AG04450 (cell line): ENCODE results near the gene SEPSECS. TPM values are rescaled to one million over a fixed set of nuclear protein-coding genes. Genes with fewer than 3 reads are reported as not detected.

ENCODE experiments used
- CTCF ChIA-PET: fragments of 300-600, 350-600 bp; formaldehyde crosslinking; extraction: SDS; loops from one replicate; lab custom pipeline; 2022; ENCODE audit warnings: antibody characterized with exemption, inconsistent platforms; lab: Charles Lee
- POLR2A ChIA-PET: fragments of 350-600 bp; formaldehyde crosslinking; extraction: SDS; loops from one replicate; lab custom pipeline; 2021; ENCODE audit warnings: antibody characterized with exemption, inconsistent platforms; lab: Yijun Ruan, JAX
- DNase-seq: peaks from one replicate; pipeline ENCODE4 v3.0.0-alpha.2; 2011; ENCODE audit warnings: low read depth, low spot score
- H3K27ac ChIP-seq: one replicate; pipeline ENCODE4 v1.5.1; 2012; ENCODE audit warnings: low read depth, low read length, control low read depth
- H3K27me3 ChIP-seq: one replicate; pipeline ENCODE4 v1.6.0; 2012; ENCODE audit warnings: low read length; ENCODE audit not compliant: control insufficient read depth, insufficient read depth
- H3K4me3 ChIP-seq: 2 replicates; pipeline ENCODE4 v1.5.1; 2011; ENCODE audit warnings: mild to moderate bottlenecking, low read depth, low read length, control low read depth
- H3K9me3 ChIP-seq: 2 replicates; pipeline ENCODE4 v1.5.1; 2012; ENCODE audit warnings: low read length; ENCODE audit not compliant: control insufficient read depth, insufficient read depth
- polyA plus RNA-seq: library from polyadenylated mRNA; depleted of rRNA; stranded (reverse); fragments of >200 nt; gene quantifications from 2 replicates; pipeline ENCODE4 v1.2.3, GENCODE V29; 2011
- TF ChIP-seq, protein P1 (sequence below): IDR thresholded peaks from 2 replicates; pipeline ENCODE4 v1.5.1; 2011; ENCODE audit warnings: low read depth, low read length, control low read depth, inconsistent platforms

The SEPSECS gene
- polyA plus RNA-seq, 1 experiment: 6.2 TPM

DNA sequence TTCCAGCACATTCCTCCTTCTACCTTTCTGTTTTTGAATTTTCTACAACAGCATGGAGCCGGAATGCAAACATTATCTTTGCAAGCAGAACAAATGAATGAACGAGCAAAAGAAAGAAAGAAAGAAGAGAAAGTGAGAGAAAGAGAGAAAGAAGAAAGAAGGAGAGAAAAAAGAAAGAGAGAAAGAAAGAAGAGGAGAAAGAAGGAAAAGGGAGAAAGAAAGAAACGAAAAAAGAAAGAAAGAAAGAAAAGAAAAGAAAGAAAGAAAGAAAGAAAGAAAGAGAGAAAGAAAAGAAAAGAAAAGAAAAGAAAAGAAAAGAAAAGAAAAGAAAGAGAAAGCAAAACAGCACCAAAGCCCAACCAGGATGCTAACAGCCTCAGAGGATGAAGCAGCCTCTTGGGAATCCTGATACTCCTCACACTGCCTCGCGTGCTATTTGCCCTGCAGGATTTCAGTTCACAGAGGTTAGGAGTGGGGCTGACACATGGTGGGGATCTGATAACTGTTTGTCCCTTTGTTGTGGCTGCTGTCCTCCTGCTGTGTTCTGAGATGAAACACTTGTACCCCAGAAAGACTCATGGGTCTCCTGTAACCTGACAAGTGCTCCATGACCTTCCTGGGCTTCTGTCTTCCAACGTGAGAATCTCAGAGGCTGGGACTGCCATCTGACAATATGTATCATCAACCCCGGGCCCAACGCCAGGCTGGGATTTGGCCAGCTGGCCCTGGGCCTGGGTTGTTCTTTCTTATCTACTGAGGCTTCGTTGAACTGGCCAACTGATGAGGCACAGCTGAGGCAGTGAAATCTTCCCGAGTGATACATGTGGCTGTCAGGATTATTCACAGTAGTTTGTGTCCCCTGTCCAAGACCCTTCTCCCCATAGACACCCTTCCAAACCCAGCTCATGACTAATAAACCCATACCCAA is 61.0 kb downstream of the SEPSECS start:
- Histone ChIP-seq H3K27me3 (peaks cover 5% of the 10 kb centered on the region), H3K9me3 (peaks cover 6% of the 10 kb centered on the region), H3K4me3 (no peak overlapping the region), H3K27ac (no peak overlapping the region)
- ChIA-PET POLR2A (no interaction called here), CTCF (interaction anchor here (0.6 to 0.9 kb wide), 2 partner anchors 268 to 675 kb away, joined by 3 to 6 read pairs; no protein-coding TSS in a partner anchor)
- no peak for DNase-seq
- TF ChIP-seq, protein P1, sequence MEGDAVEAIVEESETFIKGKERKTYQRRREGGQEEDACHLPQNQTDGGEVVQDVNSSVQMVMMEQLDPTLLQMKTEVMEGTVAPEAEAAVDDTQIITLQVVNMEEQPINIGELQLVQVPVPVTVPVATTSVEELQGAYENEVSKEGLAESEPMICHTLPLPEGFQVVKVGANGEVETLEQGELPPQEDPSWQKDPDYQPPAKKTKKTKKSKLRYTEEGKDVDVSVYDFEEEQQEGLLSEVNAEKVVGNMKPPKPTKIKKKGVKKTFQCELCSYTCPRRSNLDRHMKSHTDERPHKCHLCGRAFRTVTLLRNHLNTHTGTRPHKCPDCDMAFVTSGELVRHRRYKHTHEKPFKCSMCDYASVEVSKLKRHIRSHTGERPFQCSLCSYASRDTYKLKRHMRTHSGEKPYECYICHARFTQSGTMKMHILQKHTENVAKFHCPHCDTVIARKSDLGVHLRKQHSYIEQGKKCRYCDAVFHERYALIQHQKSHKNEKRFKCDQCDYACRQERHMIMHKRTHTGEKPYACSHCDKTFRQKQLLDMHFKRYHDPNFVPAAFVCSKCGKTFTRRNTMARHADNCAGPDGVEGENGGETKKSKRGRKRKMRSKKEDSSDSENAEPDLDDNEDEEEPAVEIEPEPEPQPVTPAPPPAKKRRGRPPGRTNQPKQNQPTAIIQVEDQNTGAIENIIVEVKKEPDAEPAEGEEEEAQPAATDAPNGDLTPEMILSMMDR: no peak

DNA sequence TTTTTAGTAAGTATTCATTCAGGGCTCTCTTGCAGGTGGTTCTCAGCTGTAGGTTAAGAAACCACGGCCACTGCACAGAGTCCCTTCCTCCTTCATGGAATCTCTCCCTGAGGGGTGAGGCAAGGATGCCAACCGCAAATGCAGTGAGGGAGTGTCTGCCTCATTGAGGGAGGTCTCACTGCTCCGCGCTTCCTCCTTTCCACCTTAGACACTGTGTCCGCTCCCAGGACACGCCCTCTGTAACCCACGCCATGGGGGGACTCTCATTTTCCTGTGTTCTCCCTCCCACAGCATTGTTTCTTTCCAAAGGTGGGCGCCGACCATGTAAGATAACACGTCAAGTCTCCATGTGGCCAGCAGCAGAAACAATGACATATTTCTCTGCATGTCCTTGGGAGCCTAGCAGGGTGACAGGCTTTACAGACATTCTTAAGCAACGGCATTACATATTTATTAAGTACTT is 63.2 kb downstream of the SEPSECS start:
- CTCF ChIA-PET: no interaction called here
- H3K27me3 ChIP-seq: peaks cover 2% of the 10 kb centered on the region
- no peak overlapping the region for H3K4me3 ChIP-seq
- H3K27ac ChIP-seq: no peak overlapping the region
- H3K9me3 ChIP-seq: peaks cover 8% of the 10 kb centered on the region
- no peak for DNase-seq
- TF ChIP-seq, protein P1: no peak
- POLR2A ChIA-PET: no interaction called here

DNA sequence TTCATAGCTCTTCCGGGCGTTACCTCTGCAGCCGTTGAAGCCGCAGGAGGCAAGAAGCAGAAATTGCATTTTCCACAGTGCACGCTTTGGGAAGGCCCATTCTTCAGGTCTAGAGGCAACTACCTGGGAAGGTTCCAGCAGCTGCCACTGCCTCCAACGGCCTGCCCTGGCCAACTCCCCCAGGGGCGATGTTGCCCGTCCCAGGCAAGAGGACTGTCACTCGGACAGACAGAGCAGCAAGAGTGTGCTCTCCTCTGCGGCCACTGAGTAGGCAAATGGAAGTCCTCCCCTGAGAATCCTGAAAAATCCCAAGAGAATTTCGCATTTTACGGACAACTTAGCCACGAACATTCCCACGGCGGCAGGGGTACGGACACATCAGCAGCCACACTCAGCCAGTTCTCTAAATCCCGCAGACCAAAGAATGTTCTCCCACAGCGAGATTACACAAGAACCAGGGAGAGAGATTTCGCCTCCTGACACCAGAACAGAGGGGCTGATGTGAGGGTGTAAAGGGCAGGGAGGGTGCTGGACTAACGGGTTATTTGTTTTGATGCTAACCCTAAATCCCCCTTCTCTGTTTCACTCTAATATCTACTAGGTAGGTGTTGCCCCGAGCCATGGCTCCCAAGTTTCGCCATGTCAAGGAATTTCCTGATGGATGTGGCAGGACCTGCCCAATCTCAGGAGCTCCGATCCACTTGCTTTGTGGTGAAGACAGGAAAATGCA is 63.8 kb downstream of the SEPSECS start:
- Histone ChIP-seq H3K9me3 (peaks cover 8% of the 10 kb centered on the region), H3K27me3 (peaks cover 5% of the 10 kb centered on the region), H3K4me3 (no peak overlapping the region), H3K27ac (no peak overlapping the region)
- DNase-seq: no peak
- TF ChIP-seq, protein P1: no peak
- POLR2A ChIA-PET: no interaction called here
- CTCF ChIA-PET: no interaction called here

DNA sequence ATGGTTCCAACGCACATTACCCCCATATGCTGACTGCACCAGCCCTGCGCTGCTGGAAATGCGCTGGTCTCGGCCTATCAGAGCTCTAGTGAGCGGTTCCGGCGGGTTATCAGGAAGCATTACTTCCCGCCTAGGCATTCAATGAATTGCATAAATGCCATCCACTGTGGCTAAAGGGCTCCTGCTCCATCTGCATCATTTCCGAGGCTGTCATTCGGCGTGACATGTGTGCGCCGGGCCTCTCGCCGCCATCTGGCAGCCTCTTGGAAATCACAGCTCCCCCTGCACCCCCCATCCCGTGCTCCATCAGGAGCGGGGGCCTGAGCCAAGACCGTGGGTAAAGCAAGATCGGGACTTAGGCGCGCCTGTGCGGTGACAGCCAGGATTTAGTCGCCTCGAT is 64.4 kb downstream of the SEPSECS start:
- CTCF ChIA-PET: no interaction called here

More for the DNA sequence above, 64.4 kb downstream of the SEPSECS start:
- TF ChIP-seq, protein P1: no peak
- Histone ChIP-seq H3K27me3 (peaks cover 5% of the 10 kb centered on the region), H3K27ac (no peak overlapping the region), H3K4me3 (no peak overlapping the region), H3K9me3 (peaks cover 8% of the 10 kb centered on the region)
- POLR2A ChIA-PET: no interaction called here
- no peak for DNase-seq
